HepG2 (cell line): ENCODE data around the gene ZKSCAN3. TPM values are rescaled to one million over a fixed set of nuclear protein-coding genes. Genes with fewer than 3 reads are reported as not detected.

Experiments
- BATF2 ChIP-seq: sonication (generic); formaldehyde crosslinking; IDR thresholded peaks from 2 replicates; pipeline ENCODE4 v1.8.0; 2022; ENCODE audit warnings: mild to moderate bottlenecking, missing genetic modification reagents, moderate library complexity
- BHLHE40 ChIP-seq: IDR thresholded peaks from 2 replicates; pipeline ENCODE4 v1.6.1; 2011; ENCODE audit warnings: low read length, improper control_type of control experiment
- CHCHD3 ChIP-seq: sonication (generic); formaldehyde crosslinking; IDR thresholded peaks from 2 replicates; pipeline ENCODE4 v1.8.0; 2022; ENCODE audit warnings: mild to moderate bottlenecking, missing genetic modification reagents, moderate library complexity
- DNMT1 ChIP-seq: sonication (generic); formaldehyde crosslinking; IDR thresholded peaks from 2 replicates; pipeline ENCODE4 v1.5.1; 2020; ENCODE audit warnings: mild to moderate bottlenecking, missing genetic modification reagents
- E2F2 ChIP-seq: sonication (generic); formaldehyde crosslinking; IDR thresholded peaks from 2 replicates; pipeline ENCODE4 v1.4.0; 2020; ENCODE audit warnings: missing genetic modification reagents, borderline replicate concordance
- FIP1L1 ChIP-seq: fragments of 200-400 bp; formaldehyde crosslinking; IDR thresholded peaks from 2 replicates; pipeline ENCODE4 v1.6.1; 2018; ENCODE audit warnings: low read depth, mild to moderate bottlenecking, low read length, moderate library complexity, borderline replicate concordance; ENCODE audit not compliant: insufficient read depth
- FOXM1 ChIP-seq: sonication (generic); formaldehyde crosslinking; IDR thresholded peaks from 2 replicates; pipeline ENCODE4 v1.5.0; 2020; ENCODE audit warnings: missing genetic modification reagents
- GFI1 ChIP-seq: sonication (generic); formaldehyde crosslinking; IDR thresholded peaks from 2 replicates; pipeline ENCODE4 v1.5.0; 2020; ENCODE audit warnings: missing genetic modification reagents, mild to moderate bottlenecking, borderline replicate concordance
- MXD1 ChIP-seq: sonication (generic); formaldehyde crosslinking; IDR thresholded peaks from 2 replicates; pipeline ENCODE4 v1.4.0; 2020; ENCODE audit warnings: mild to moderate bottlenecking, missing genetic modification reagents
- PATZ1 ChIP-seq: sonication (generic); formaldehyde crosslinking; IDR thresholded peaks from 2 replicates; pipeline ENCODE4 v1.4.0; 2020; ENCODE audit warnings: missing genetic modification reagents
- PAWR ChIP-seq: sonication (generic); formaldehyde crosslinking; IDR thresholded peaks from 2 replicates; pipeline ENCODE4 v1.4.0; 2020; ENCODE audit warnings: missing genetic modification reagents, mild to moderate bottlenecking, borderline replicate concordance
- PRMT3 ChIP-seq: sonication (generic); formaldehyde crosslinking; IDR thresholded peaks from 2 replicates; pipeline ENCODE4 v1.8.1; 2022; ENCODE audit warnings: low read depth, mild to moderate bottlenecking, moderate library complexity, missing genetic modification reagents, borderline replicate concordance
- SP4 ChIP-seq: sonication (generic); formaldehyde crosslinking; IDR thresholded peaks from 2 replicates; pipeline ENCODE4 v1.8.1; 2023; ENCODE audit warnings: mild to moderate bottlenecking, missing genetic modification reagents
- TBX2 ChIP-seq: sonication (generic); formaldehyde crosslinking; IDR thresholded peaks from 2 replicates; pipeline ENCODE4 v1.5.0; 2020; ENCODE audit warnings: missing genetic modification reagents, mild to moderate bottlenecking, borderline replicate concordance
- ZBTB21 ChIP-seq: sonication (generic); formaldehyde crosslinking; IDR thresholded peaks from 2 replicates; pipeline ENCODE4 v1.4.0; 2020; ENCODE audit warnings: missing genetic modification reagents
- ZNF180 ChIP-seq: sonication (generic); formaldehyde crosslinking; IDR thresholded peaks from 2 replicates; pipeline ENCODE4 v1.4.0; 2020; ENCODE audit warnings: low read depth, missing genetic modification reagents, borderline replicate concordance
- ZNF225 ChIP-seq: sonication (generic); formaldehyde crosslinking; IDR thresholded peaks from 2 replicates; pipeline ENCODE4 v1.4.0; 2020; ENCODE audit warnings: mild to moderate bottlenecking, missing genetic modification reagents
- ZNF276 ChIP-seq: sonication (generic); formaldehyde crosslinking; IDR thresholded peaks from 2 replicates; pipeline ENCODE4 v1.4.0; 2020; ENCODE audit warnings: mild to moderate bottlenecking, low read depth, missing genetic modification reagents
- ZNF33B ChIP-seq: sonication (generic); formaldehyde crosslinking; IDR thresholded peaks from 2 replicates; pipeline ENCODE4 v1.5.1; 2020; ENCODE audit warnings: mild to moderate bottlenecking, missing genetic modification reagents
- ZNF790 ChIP-seq: sonication (generic); formaldehyde crosslinking; IDR thresholded peaks from 2 replicates; pipeline ENCODE4 v1.8.0; 2022; ENCODE audit warnings: missing genetic modification reagents, mild to moderate bottlenecking, borderline replicate concordance
- ZNF878 ChIP-seq: sonication (generic); formaldehyde crosslinking; IDR thresholded peaks from 2 replicates; pipeline ENCODE4 v1.8.1; 2023; ENCODE audit warnings: mild to moderate bottlenecking, missing genetic modification reagents, moderate library complexity
- polyA plus RNA-seq, 8 experiments: library from polyadenylated mRNA; depleted of rRNA in 3 of 8; stranded (reverse) in 7 of 8; unstranded in 1 of 8; fragments of >200 nt; fragmentation: Illumina TruSeq in 4 of 8; extraction: Trizol in 4 of 8; gene quantifications; 2 replicates each; pipeline versions ENCODE4 v1.2.1 to v1.2.3, GENCODE V29; 2011 to 2016; ENCODE audit warnings: low read depth in 4 of 8, missing spikeins in 1 of 8, mixed read lengths in 1 of 8; ENCODE audit not compliant: insufficient read depth in 1 of 8
- total RNA-seq, 5 experiments: library from RNA; depleted of rRNA; stranded (reverse); fragments of >200 nt; fragmentation: Illumina TruSeq; extraction: Trizol; gene quantifications; 2 replicates each; pipeline ENCODE4 v1.2.3, GENCODE V29; 2016; ENCODE audit warnings: low read depth in 1 of 5

ZKSCAN3 gene
- total and polyA plus RNA-seq, 2 of the 13 experiments (the other 11 are each of a cell fraction or from before 2014, with no cell fraction given) = 3.3 to 7.4 TPM

- TF ChIP-seq PATZ1 (CRISPR knock-in tag) (peak; percentile 78), ZNF225 (CRISPR knock-in tag) (peak; percentile 72; the same call in 1 of the 2 replicates), PAWR (CRISPR knock-in tag) (0 out of 2 replicates have a peak, but pooled peaks have one; percentile 54), TBX2 (CRISPR knock-in tag) (peak; percentile 88), BHLHE40 (peak; percentile 90), ZBTB21 (CRISPR knock-in tag) (no peak), DNMT1 (CRISPR knock-in tag) (0 out of 2 replicates have a peak, but pooled peaks have one; percentile 76), SP4 (peak; percentile 89), FIP1L1 (peak; percentile 72; the same call in 1 of the 2 replicates), PRMT3 (CRISPR knock-in tag) (peak; percentile 83; the same call in 1 of the 2 replicates), ZNF276 (CRISPR knock-in tag) (peak; percentile 96), ZNF33B (CRISPR knock-in tag) (peak; percentile 87; the same call in 1 of the 2 replicates), GFI1 (CRISPR knock-in tag) (peak; percentile 83), MXD1 (peak; percentile 96), CHCHD3 (CRISPR knock-in tag) (no peak), ZNF790 (no peak), ZNF878 (CRISPR knock-in tag) (peak; percentile 98), E2F2 (CRISPR knock-in tag) (peak; percentile 65; the same call in 1 of the 2 replicates), ZNF180 (no peak; the same call in 1 of the 2 replicates), BATF2 (CRISPR knock-in tag) (no peak), FOXM1 (no peak)
Observed at GRCh38 chr6:28399350-28400121, 49.8 kb downstream of the ZKSCAN3 start, which contains the start of gene ZSCAN12 (continued).
